Transverse colon (tissue), 4 donors: ENCODE measurements around the gene SLC35A2. TPM values are rescaled to one million over a fixed set of nuclear protein-coding genes. Genes with fewer than 3 reads are reported as not detected.

Experiments used
- DNase-seq: peaks from one replicate; pipeline ENCODE4 v3.0.0-alpha.2; 2019
- H3K27ac ChIP-seq, 4 donors: fragments of 200-600 bp; sonication (generic); 2 replicates each; pipeline ENCODE4 v1.5.1; 2016 to 2018; ENCODE audit warnings: inconsistent platforms in 4 of 4
- H3K27me3 ChIP-seq: fragments of 200-600 bp; sonication (generic); 2 replicates; pipeline ENCODE4 v1.5.1; 2017; ENCODE audit warnings: inconsistent platforms
- H3K36me3 ChIP-seq, 4 donors: fragments of 200-600 bp; sonication (generic); 2 replicates each; pipeline ENCODE4 v1.5.1; 2017 to 2019; ENCODE audit warnings: inconsistent platforms in 4 of 4
- H3K4me1 ChIP-seq, 4 donors: fragments of 200-600 bp; sonication (generic); 2 replicates each; pipeline ENCODE4 v1.5.1; 2017 to 2020; ENCODE audit warnings: inconsistent platforms in 4 of 4
- H3K4me3 ChIP-seq, 4 donors: fragments of 200-600 bp; sonication (generic); 1 replicate in 1 of 4; 2 replicates in 3 of 4; pipeline versions ENCODE4 v1.5.1 to v1.6.1; 2017 to 2019; ENCODE audit warnings: inconsistent platforms in 4 of 4
- H3K9me3 ChIP-seq, 2 donors: fragments of 200-600 bp; sonication (generic); 2 replicates each; pipeline ENCODE4 v1.5.1; 2017 to 2019; ENCODE audit warnings: inconsistent platforms in 2 of 2
- CTCF ChIP-seq, 5 experiments: fragments of 200-600 bp in 3 of 5; fragments of 450-650 bp in 2 of 5; sonication (generic) in 3 of 5; IDR thresholded peaks; 1 replicate in 2 of 5; 2 replicates in 3 of 5; pipeline ENCODE4 v1.5.1; 2016 to 2017; ENCODE audit warnings: antibody characterized with exemption in 5 of 5, inconsistent platforms in 3 of 5, mild to moderate bottlenecking in 2 of 5, moderate library complexity in 1 of 5
- EP300 ChIP-seq: sonication (generic); formaldehyde crosslinking; IDR thresholded peaks from one replicate; pipeline ENCODE4 v1.6.1; 2017; ENCODE audit warnings: antibody characterized with exemption, low read depth
- POLR2A ChIP-seq: fragments of 450-650 bp; IDR thresholded peaks from one replicate; pipeline ENCODE4 v1.6.1; 2016; ENCODE audit warnings: antibody characterized with exemption, mild to moderate bottlenecking, moderate library complexity
- POLR2AphosphoS5 ChIP-seq, 3 donors: sonication (generic); formaldehyde crosslinking; IDR thresholded peaks; one replicate each; pipeline ENCODE4 v1.6.1; 2016; ENCODE audit warnings: antibody characterized with exemption in 3 of 3
- WGBS, 2 donors: methylation state at CpG; one replicate each; pipeline ENCODE4 v1.1.5; 2018; ENCODE audit warnings: low coverage in 1 of 2; 5-methylcytosine and 5-hydroxymethylcytosine counted together
- in situ Hi-C, 4 donors: fragments of 200-750 bp; cut with MboI; loops; one replicate each; pipeline versions ENCODE4 v1.15.0 to v1.15.1; 2017; ENCODE audit warnings: low sequenced_read_pairs in 3 of 4, low pct_ligation_motif_present in 1 of 4, low pct_unique_long_range_greater_than_20kb in 1 of 4
- intact Hi-C: fragments of 100-400 bp; cut with DNase I; formaldehyde crosslinking; loops from one replicate; pipeline ENCODE4 v1.15.1; 2023; ENCODE audit warnings: low total_unique reads
- total RNA-seq, 4 donors: library from RNA; depleted of rRNA; stranded (reverse); fragments of >200 nt; gene quantifications; one replicate each; pipeline ENCODE4 v1.1.0, GENCODE V29; 2016

SLC35A2 gene
- total RNA-seq, 4 donors from 2014 or later: 29.5 to 48.3 (median 33.8) TPM

DNA sequence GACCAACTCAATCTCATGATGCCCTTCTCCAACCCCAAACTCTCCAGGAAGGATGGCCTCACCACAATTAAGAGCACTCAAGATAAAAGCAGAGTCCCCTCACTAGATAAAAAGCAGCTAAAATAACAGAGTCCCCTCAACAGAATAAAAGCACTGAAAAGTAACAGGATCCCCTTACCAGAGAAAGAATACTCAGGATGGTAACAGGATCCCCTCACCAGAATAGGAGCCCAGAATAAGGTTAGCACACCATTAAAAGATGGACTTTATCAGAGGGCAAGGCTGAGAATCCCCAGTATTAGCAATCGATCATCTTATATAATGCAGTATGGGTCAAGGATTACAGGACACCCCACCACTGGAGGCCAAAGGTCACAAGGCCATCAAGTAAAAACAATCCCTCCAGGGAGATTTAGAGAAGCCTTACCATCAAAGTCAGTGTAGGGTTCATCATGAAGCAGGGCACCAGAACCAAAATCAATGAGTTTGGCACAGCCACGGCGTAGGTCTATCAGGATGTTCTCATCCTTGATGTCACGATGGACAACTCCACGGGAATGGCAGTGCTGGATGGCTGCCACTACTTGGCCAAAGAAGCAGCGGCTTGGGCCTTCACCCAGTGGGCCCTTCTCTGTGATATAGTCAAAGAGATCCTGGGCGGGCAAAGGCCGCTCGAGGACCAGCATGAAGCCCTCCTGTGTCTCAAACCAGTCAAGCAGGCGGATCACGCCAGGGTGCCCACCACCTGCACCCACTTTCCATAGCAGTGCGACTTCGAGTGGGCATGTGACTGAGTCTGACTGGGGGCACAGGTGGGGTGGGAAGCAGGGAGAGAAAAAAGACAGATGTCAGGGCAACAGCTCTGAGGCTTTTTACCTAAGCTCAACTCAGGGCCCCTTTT lies 3.4 kb upstream of the SLC35A2 start:
- TF ChIP-seq POLR2A: no peak
- no peak for TF ChIP-seq CTCF (IDR thresholded peaks at IDR 0.05)
- no peak for TF ChIP-seq EP300
- TF ChIP-seq POLR2AphosphoS5 (IDR thresholded peaks at IDR 0.05): no peak
- Histone ChIP-seq H3K36me3 (no peaks in the 10 kb centered on the region), H3K4me3 (no peak overlapping the region), H3K27me3 (no peaks in the 10 kb centered on the region), H3K9me3 (no peaks in the 10 kb centered on the region), H3K27ac (no peak overlapping the region), H3K4me1 (peaks cover 0 to 28% (median 14%) of the 10 kb centered on the region in 4 donors)
- intact Hi-C loops: no loop called here
- DNase-seq: no peak
- in situ Hi-C loops: loop anchor here in 1 of 4 donors (25.0 kb wide), 1 partner anchor 278 kb away; no protein-coding TSS in a partner anchor
- 88% methylated on average over 10 of the region's 13 CpGs; no CpG with 5 or more reads in 1 of the 2 donors for WGBS, 2 donors

- no peak for DNase-seq
- H3K27ac ChIP-seq: no peak overlapping the region
- intact Hi-C loops (no loop called here), in situ Hi-C loops (loop anchor here in 1 of 4 donors (25.0 kb wide), 1 partner anchor 276 kb away; no protein-coding TSS in a partner anchor)
- no peak overlapping the region for H3K4me3 ChIP-seq
- peaks cover 0 to 28% (median 11%) of the 10 kb centered on the region in 4 donors for H3K4me1 ChIP-seq
- TF ChIP-seq POLR2AphosphoS5 (IDR thresholded peaks at IDR 0.05) (no peak), POLR2A (no peak)
- 81% methylated on average over 5 of the region's 5 CpGs; no CpG with 5 or more reads in 1 of the 2 donors for WGBS, 2 donors
- H3K9me3 ChIP-seq: no peaks in the 10 kb centered on the region
- no peaks in the 10 kb centered on the region for H3K36me3 ChIP-seq
- no peaks in the 10 kb centered on the region for H3K27me3 ChIP-seq
Measured at GRCh38 chrX:48913605-48914366, 2.3 kb upstream of the SLC35A2 start.

- no peaks in the 10 kb centered on the region for H3K36me3 ChIP-seq
- peaks cover 0 to 14% (median 6%) of the 10 kb centered on the region in 4 donors for H3K4me1 ChIP-seq
- TF ChIP-seq POLR2AphosphoS5 (IDR thresholded peaks at IDR 0.05) (no peak), POLR2A (no peak), EP300 (no peak), CTCF (IDR thresholded peaks at IDR 0.05) (no peak)
- no peaks in the 10 kb centered on the region for H3K27me3 ChIP-seq
- H3K9me3 ChIP-seq: no peaks in the 10 kb centered on the region
- intact Hi-C loops (no loop called here), in situ Hi-C loops (loop anchor here in 1 of 4 donors (25.0 kb wide), 1 partner anchor 274 kb away; no protein-coding TSS in a partner anchor)
- no peak for DNase-seq
- WGBS, 2 donors: 31% methylated on average over 12 of the region's 12 CpGs; no CpG with 5 or more reads in 1 of the 2 donors
- peak overlapping the region; percentile 81 to 91 (median 88) for H3K27ac ChIP-seq
- peak overlapping the region; percentile 51 to 82 (median 66) for H3K4me3 ChIP-seq
Measured at GRCh38 chrX:48910926-48911411, 477 bp downstream of the SLC35A2 start.

DNA sequence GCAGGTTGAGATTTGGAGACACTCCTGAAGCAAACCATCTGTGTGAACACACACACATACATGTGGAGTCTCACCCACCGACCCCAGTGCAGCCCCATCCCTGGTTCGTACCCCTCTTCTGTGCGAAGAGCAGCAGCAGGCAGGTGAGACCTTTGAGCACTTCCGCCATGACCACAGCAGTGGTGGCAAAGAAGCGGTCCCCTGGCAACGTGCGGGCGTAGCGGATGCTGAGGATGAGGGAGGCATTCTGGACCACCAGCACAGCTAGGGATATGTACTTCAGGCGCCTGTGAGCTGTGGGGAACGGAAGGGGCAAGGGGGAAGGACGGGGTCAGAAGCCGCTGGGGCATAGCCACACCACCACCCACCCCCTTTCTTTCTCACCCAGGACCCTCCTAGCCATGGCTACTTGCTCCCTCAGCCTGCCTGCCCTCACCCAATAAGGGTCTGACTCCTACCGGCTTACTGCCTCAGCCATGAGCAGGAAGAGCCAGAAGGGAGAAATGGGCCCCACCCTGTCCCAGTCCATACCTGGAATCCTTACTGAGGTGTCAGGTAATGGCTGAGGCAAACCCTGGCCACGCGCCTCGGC lies 1.6 kb downstream of the SLC35A2 start:
- no peak for TF ChIP-seq POLR2AphosphoS5 (IDR thresholded peaks at IDR 0.05)
- TF ChIP-seq EP300: no peak
- TF ChIP-seq CTCF (IDR thresholded peaks at IDR 0.05): no peak
- no peak for TF ChIP-seq POLR2A
- 92% methylated on average over 16 of the region's 17 CpGs; no CpG with 5 or more reads in 1 of the 2 donors for WGBS, 2 donors
- peaks cover 0 to 14% (median 6%) of the 10 kb centered on the region in 4 donors for H3K4me1 ChIP-seq
- H3K4me3 ChIP-seq: no peak overlapping the region
- H3K27me3 ChIP-seq: no peaks in the 10 kb centered on the region
- intact Hi-C loops (no loop called here), in situ Hi-C loops (loop anchor here in 1 of 4 donors (25.0 kb wide), 1 partner anchor 272 kb away; no protein-coding TSS in a partner anchor)
- H3K27ac ChIP-seq: no peak overlapping the region
- no peaks in the 10 kb centered on the region for H3K36me3 ChIP-seq
- no peaks in the 10 kb centered on the region for H3K9me3 ChIP-seq
- no peak for DNase-seq
